Measurements from ENCODE around the gene MTCL1. TPM values are rescaled to one million over a fixed set of nuclear protein-coding genes. Genes with fewer than 3 reads are reported as not detected.

MTCL1 gene
- total RNA-seq, 6 experiments from 2014 or later: 1.4 to 7.4 (median 3.6) TPM

- no peak for DNase-seq
- ATAC-seq: no peak
- TF ChIP-seq POLR2A (IDR thresholded peaks at IDR 0.05) (no peak), CTCF (IDR thresholded peaks at IDR 0.05) (no peak)
- Histone ChIP-seq H3K36me3 (no peaks in the 10 kb centered on the region), H3K27me3 (no peaks in the 10 kb centered on the region), H3K27ac (no peak overlapping the region), H3K4me3 (no peak overlapping the region), H3K4me1 (no peaks in the 10 kb centered on the region), H3K9me3 (no peaks in the 10 kb centered on the region)
- intact Hi-C loops (cut with DNase I): no loop called here
- WGBS (ENCODE audit: insufficient coverage, low coverage, low lambda C conversion rate, missing lambda C conversion rate): 100% methylated on average over 1 of the region's 20 CpGs
Measured at GRCh38 chr18:8824846-8825245, 119.5 kb downstream of the MTCL1 start.

GRCh38 chr18:8825273-8825672 lies 119.9 kb downstream of the MTCL1 start:
- no peaks in the 10 kb centered on the region for H3K4me1 ChIP-seq
- WGBS (ENCODE audit: insufficient coverage, low coverage, low lambda C conversion rate, missing lambda C conversion rate): no CpG with 5 or more reads among the region's 13 CpGs
- intact Hi-C loops (cut with DNase I): no loop called here
- H3K9me3 ChIP-seq: no peaks in the 10 kb centered on the region
- DNase-seq: no peak
- no peak for TF ChIP-seq CTCF (IDR thresholded peaks at IDR 0.05)
- TF ChIP-seq POLR2A (IDR thresholded peaks at IDR 0.05): no peak
- no peaks in the 10 kb centered on the region for H3K27me3 ChIP-seq
- no peak overlapping the region for H3K27ac ChIP-seq
- no peak for ATAC-seq
- no peak overlapping the region for H3K4me3 ChIP-seq
- no peaks in the 10 kb centered on the region for H3K36me3 ChIP-seq

GRCh38 chr18:8825729-8826375 lies 120.5 kb downstream of the MTCL1 start:
- Histone ChIP-seq H3K4me1 (no peaks in the 10 kb centered on the region), H3K36me3 (no peaks in the 10 kb centered on the region), H3K9me3 (no peaks in the 10 kb centered on the region), H3K27ac (no peak overlapping the region), H3K4me3 (no peak overlapping the region), H3K27me3 (no peaks in the 10 kb centered on the region)
- intact Hi-C loops (cut with DNase I): no loop called here
- 80% methylated on average over 1 of the region's 20 CpGs for WGBS (ENCODE audit: insufficient coverage, low coverage, low lambda C conversion rate, missing lambda C conversion rate)
- TF ChIP-seq CTCF (IDR thresholded peaks at IDR 0.05) (no peak), POLR2A (IDR thresholded peaks at IDR 0.05) (no peak)
- no peak for DNase-seq
- ATAC-seq: no peak

GRCh38 chr18:8826514-8826913 lies 121.2 kb downstream of the MTCL1 start:
- Histone ChIP-seq H3K36me3 (no peaks in the 10 kb centered on the region), H3K27ac (no peak overlapping the region), H3K27me3 (no peaks in the 10 kb centered on the region), H3K9me3 (no peaks in the 10 kb centered on the region), H3K4me1 (no peaks in the 10 kb centered on the region), H3K4me3 (no peak overlapping the region)
- intact Hi-C loops (cut with DNase I): no loop called here
- 90% methylated on average over 3 of the region's 3 CpGs for WGBS (ENCODE audit: insufficient coverage, low coverage, low lambda C conversion rate, missing lambda C conversion rate)
- TF ChIP-seq POLR2A (IDR thresholded peaks at IDR 0.05): no peak
- no peak for TF ChIP-seq CTCF (IDR thresholded peaks at IDR 0.05)
- no peak for DNase-seq
- no peak for ATAC-seq

GRCh38 chr18:8826971-8827370 lies 121.6 kb downstream of the MTCL1 start:
- 91% methylated on average over 4 of the region's 12 CpGs for WGBS (ENCODE audit: insufficient coverage, low coverage, low lambda C conversion rate, missing lambda C conversion rate)
- TF ChIP-seq POLR2A (IDR thresholded peaks at IDR 0.05): no peak
- TF ChIP-seq CTCF (IDR thresholded peaks at IDR 0.05): no peak
- DNase-seq (no peak), ATAC-seq (no peak)
- H3K4me3 ChIP-seq: no peak overlapping the region
- H3K27me3 ChIP-seq: no peaks in the 10 kb centered on the region
- no peaks in the 10 kb centered on the region for H3K9me3 ChIP-seq
- H3K36me3 ChIP-seq: no peaks in the 10 kb centered on the region
- intact Hi-C loops (cut with DNase I): no loop called here
- H3K27ac ChIP-seq: no peak overlapping the region
- no peaks in the 10 kb centered on the region for H3K4me1 ChIP-seq

Data from right lobe of liver (tissue), 6 donors.